BLaER1 treated with 17β-estradiol and CSF1 and Interleukin-3, amounts not matched to agents 10 nM and 100 nM (cell line): Measurements from ENCODE around the gene ADGRF1.

Experiments used
- H3K27ac ChIP-seq, 11 experiments: shearing (Covaris generic); formaldehyde crosslinking; 2 replicates each; pipeline ENCODE4 v1.8.1; 2022
- H3K27me3 ChIP-seq, 11 experiments: shearing (Covaris generic); formaldehyde crosslinking; 2 replicates each; pipeline ENCODE4 v1.8.1; 2022
- H3K36me3 ChIP-seq, 11 experiments: shearing (Covaris generic); formaldehyde crosslinking; 2 replicates each; pipeline ENCODE4 v1.8.1; 2022
- H3K4me1 ChIP-seq, 10 experiments: shearing (Covaris generic); formaldehyde crosslinking; 2 replicates each; pipeline ENCODE4 v1.8.1; 2022
- H3K4me2 ChIP-seq, 11 experiments: shearing (Covaris generic); formaldehyde crosslinking; 2 replicates each; pipeline ENCODE4 v1.8.1; 2022
- H3K4me3 ChIP-seq, 10 experiments: shearing (Covaris generic); formaldehyde crosslinking; 2 replicates each; pipeline ENCODE4 v1.8.1; 2022
- H3K9ac ChIP-seq, 11 experiments: shearing (Covaris generic); formaldehyde crosslinking; 2 replicates each; pipeline ENCODE4 v1.8.1; 2022
- H3K9me3 ChIP-seq, 11 experiments: shearing (Covaris generic); formaldehyde crosslinking; replicated peaks in 1 of 11; 2 replicates each; pipeline ENCODE4 v1.8.1; 2022
- H4K20me1 ChIP-seq, 11 experiments: shearing (Covaris generic); formaldehyde crosslinking; 2 replicates each; pipeline ENCODE4 v1.8.1; 2022
- Cebpa-rat ChIP-seq, 11 experiments: shearing (Covaris generic); IDR thresholded peaks; 2 replicates each; pipeline ENCODE4 v1.8.1; 2022

ADGRF1 gene

GRCh38 chr6:46979206-46979605 is 62.9 kb downstream of the ADGRF1 start:
- H3K4me2 ChIP-seq, result no peak overlapping the region
- no peak for TF ChIP-seq Cebpa-rat (IDR thresholded peaks at IDR 0.05)
- no peaks in the 10 kb centered on the region for H3K36me3 ChIP-seq
- no peaks in the 10 kb centered on the region for H3K27me3 ChIP-seq
- no peak overlapping the region for H3K4me3 ChIP-seq
- no peaks in the 10 kb centered on the region for H3K9me3 ChIP-seq
- no peak overlapping the region for H3K9ac ChIP-seq
- H3K27ac ChIP-seq, result no peak overlapping the region
- no peaks in the 10 kb centered on the region for H3K4me1 ChIP-seq
- H4K20me1 ChIP-seq, result no peaks in the 10 kb centered on the region

- no peak for TF ChIP-seq Cebpa-rat (IDR thresholded peaks at IDR 0.05)
- H3K36me3 ChIP-seq, result no peaks in the 10 kb centered on the region
- no peaks in the 10 kb centered on the region for H4K20me1 ChIP-seq
- peaks cover 0 to 12% (median 0%) of the 10 kb centered on the region in 10 experiments; a peak in 2 of 20 replicates for H3K4me1 ChIP-seq
- H3K27me3 ChIP-seq, result no peaks in the 10 kb centered on the region
- no peaks in the 10 kb centered on the region for H3K9me3 ChIP-seq
- no peak overlapping the region for H3K4me3 ChIP-seq
- no peak overlapping the region for H3K9ac ChIP-seq
- H3K4me2 ChIP-seq, result no peak overlapping the region
- no peak overlapping the region for H3K27ac ChIP-seq
Observed at GRCh38 chr6:46974786-46975185, 67.3 kb downstream of the ADGRF1 start.

GRCh38 chr6:46973029-46973428 is 69.1 kb downstream of the ADGRF1 start:
- H3K36me3 ChIP-seq, result no peaks in the 10 kb centered on the region
- H3K9me3 ChIP-seq, result no peaks in the 10 kb centered on the region
- no peak for TF ChIP-seq Cebpa-rat (IDR thresholded peaks at IDR 0.05)
- no peaks in the 10 kb centered on the region for H3K27me3 ChIP-seq
- peak overlapping the region in 1 of 11 experiments; percentile 10; a peak in 1 of 22 replicates for H3K4me2 ChIP-seq
- H3K4me1 ChIP-seq, result peaks cover 0 to 12% (median 0%) of the 10 kb centered on the region in 10 experiments; a peak in 2 of 20 replicates
- H3K27ac ChIP-seq, result no peak overlapping the region
- no peaks in the 10 kb centered on the region for H4K20me1 ChIP-seq
- no peak overlapping the region for H3K4me3 ChIP-seq
- no peak overlapping the region for H3K9ac ChIP-seq

- Histone ChIP-seq H3K36me3 (no peaks in the 10 kb centered on the region), H4K20me1 (no peaks in the 10 kb centered on the region), H3K4me2 (peak overlapping the region in 1 of 11 experiments; percentile 10; a peak in 1 of 22 replicates), H3K9me3 (no peaks in the 10 kb centered on the region), H3K4me1 (peaks cover 0 to 12% (median 0%) of the 10 kb centered on the region in 10 experiments; a peak in 2 of 20 replicates), H3K27me3 (no peaks in the 10 kb centered on the region), H3K27ac (no peak overlapping the region), H3K9ac (no peak overlapping the region), H3K4me3 (no peak overlapping the region)
- TF ChIP-seq Cebpa-rat (IDR thresholded peaks at IDR 0.05), result no peak
Observed at GRCh38 chr6:46972531-46972930, 69.6 kb downstream of the ADGRF1 start.

GRCh38 chr6:46969206-46969605 is 72.9 kb downstream of the ADGRF1 start:
- Histone ChIP-seq H4K20me1 (no peaks in the 10 kb centered on the region), H3K9me3 (no peaks in the 10 kb centered on the region), H3K36me3 (no peaks in the 10 kb centered on the region)

GRCh38 chr6:46967826-46968349 is 74.2 kb downstream of the ADGRF1 start:
- Histone ChIP-seq H3K4me1 (peaks cover 0 to 8% (median 0%) of the 10 kb centered on the region in 10 experiments; a peak in 2 of 20 replicates), H3K36me3 (no peaks in the 10 kb centered on the region), H3K4me3 (no peak overlapping the region), H3K27me3 (no peaks in the 10 kb centered on the region), H4K20me1 (no peaks in the 10 kb centered on the region), H3K9me3 (no peaks in the 10 kb centered on the region), H3K9ac (no peak overlapping the region), H3K4me2 (no peak overlapping the region), H3K27ac (no peak overlapping the region)
- no peak for TF ChIP-seq Cebpa-rat (IDR thresholded peaks at IDR 0.05)

More at GRCh38 chr6:46969206-46969605, 72.9 kb downstream of the ADGRF1 start:
- no peak overlapping the region for H3K27ac ChIP-seq
- H3K4me2 ChIP-seq, result no peak overlapping the region
- no peak overlapping the region for H3K4me3 ChIP-seq
- H3K4me1 ChIP-seq, result peaks cover 0 to 12% (median 0%) of the 10 kb centered on the region in 10 experiments; a peak in 2 of 20 replicates
- TF ChIP-seq Cebpa-rat (IDR thresholded peaks at IDR 0.05), result no peak
- no peaks in the 10 kb centered on the region for H3K27me3 ChIP-seq
- no peak overlapping the region for H3K9ac ChIP-seq

- Histone ChIP-seq H3K4me2 (no peak overlapping the region), H4K20me1 (no peaks in the 10 kb centered on the region), H3K36me3 (no peaks in the 10 kb centered on the region), H3K27me3 (no peaks in the 10 kb centered on the region), H3K9me3 (no peaks in the 10 kb centered on the region), H3K4me1 (peaks cover 0 to 5% (median 0%) of the 10 kb centered on the region in 10 experiments; a peak in 1 of 20 replicates), H3K4me3 (no peak overlapping the region), H3K9ac (no peak overlapping the region), H3K27ac (no peak overlapping the region)
- TF ChIP-seq Cebpa-rat (IDR thresholded peaks at IDR 0.05), result no peak
Observed at GRCh38 chr6:46964716-46965519, 77.2 kb downstream of the ADGRF1 start.

- no peak overlapping the region for H3K4me2 ChIP-seq
- H3K27ac ChIP-seq, result no peak overlapping the region
- peaks cover 0 to 5% (median 0%) of the 10 kb centered on the region in 10 experiments; a peak in 1 of 20 replicates for H3K4me1 ChIP-seq
- no peaks in the 10 kb centered on the region for H3K27me3 ChIP-seq
- H3K36me3 ChIP-seq, result no peaks in the 10 kb centered on the region
- no peak overlapping the region for H3K9ac ChIP-seq
- H4K20me1 ChIP-seq, result no peaks in the 10 kb centered on the region
- no peak overlapping the region for H3K4me3 ChIP-seq
- H3K9me3 ChIP-seq, result no peaks in the 10 kb centered on the region
- TF ChIP-seq Cebpa-rat (IDR thresholded peaks at IDR 0.05), result no peak
Observed at GRCh38 chr6:46963626-46964025, 78.5 kb downstream of the ADGRF1 start.

- Histone ChIP-seq H3K4me1 (peaks cover 0 to 5% (median 0%) of the 10 kb centered on the region in 10 experiments; a peak in 1 of 20 replicates), H3K4me3 (no peak overlapping the region), H4K20me1 (no peaks in the 10 kb centered on the region), H3K9me3 (no peaks in the 10 kb centered on the region), H3K4me2 (no peak overlapping the region), H3K27me3 (no peaks in the 10 kb centered on the region), H3K36me3 (no peaks in the 10 kb centered on the region), H3K27ac (no peak overlapping the region), H3K9ac (no peak overlapping the region)
- no peak for TF ChIP-seq Cebpa-rat (IDR thresholded peaks at IDR 0.05)
Observed at GRCh38 chr6:46963039-46963438, 79.1 kb downstream of the ADGRF1 start.
